Effector CD8-positive, alpha-beta T cell (primary cell): ENCODE results near the gene OR6C3.
"Not testable (repeated sequence)": the region's sequence is repeated elsewhere in the genome, so short reads cannot be mapped to it uniquely, and the experiment has no call there.

ENCODE experiments used
- DNase-seq: peaks from one replicate; lab custom pipeline; 2025; lab: John Stamatoyannopoulos, UW
- total RNA-seq, 4 experiments: gene quantifications; one replicate each; lab custom pipeline; 2026; lab: John Stamatoyannopoulos, UW

Gene OR6C3
- total RNA-seq = 0 reads per million in 4 experiments

DNA sequence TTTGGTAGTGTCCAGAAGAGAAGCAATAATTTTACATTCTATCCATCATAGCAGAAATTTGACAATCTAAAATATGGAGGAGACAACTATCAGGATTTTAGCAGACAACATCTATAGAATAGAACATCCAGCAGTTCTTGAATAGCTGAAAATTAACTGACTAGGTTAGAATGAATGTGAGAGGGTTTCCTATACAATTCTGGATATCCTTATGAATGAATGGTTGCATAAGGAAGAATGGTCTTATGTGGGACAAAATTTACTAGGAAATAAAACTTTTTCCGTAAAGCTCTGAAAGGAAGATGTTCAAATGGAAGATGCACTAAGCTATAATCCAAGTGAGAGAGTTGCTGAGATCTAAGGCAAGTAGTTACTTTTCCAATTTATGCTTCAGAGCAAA is at the start of gene OR6C3:
Gene OR6C3 (plus strand): TSS at position 301 of the 400 bp plus-strand sequence. CDS start 955 bp downstream, outside the sequence.
- no peak for DNase-seq

DNA sequence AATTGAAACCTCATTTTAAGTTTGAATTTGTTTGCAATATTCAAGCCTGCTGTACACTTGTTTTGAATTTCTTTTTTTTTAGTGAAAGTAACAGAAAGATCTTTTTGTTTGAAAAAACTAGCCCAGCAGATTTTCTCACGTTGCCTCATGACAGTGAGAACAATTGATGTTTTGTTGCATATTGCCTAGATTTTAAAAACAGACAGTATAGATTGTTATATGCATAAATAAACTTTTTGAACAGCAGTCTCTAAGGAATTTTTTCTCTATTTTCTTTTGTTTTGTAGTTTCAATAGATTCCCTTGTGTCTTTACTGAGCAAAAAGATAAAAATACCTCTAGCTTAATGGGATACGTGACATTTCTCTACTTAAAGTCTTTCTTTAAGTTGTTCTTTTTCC is 49.6 kb upstream of the OR6C3 start:
- DNase-seq = no peak

DNA sequence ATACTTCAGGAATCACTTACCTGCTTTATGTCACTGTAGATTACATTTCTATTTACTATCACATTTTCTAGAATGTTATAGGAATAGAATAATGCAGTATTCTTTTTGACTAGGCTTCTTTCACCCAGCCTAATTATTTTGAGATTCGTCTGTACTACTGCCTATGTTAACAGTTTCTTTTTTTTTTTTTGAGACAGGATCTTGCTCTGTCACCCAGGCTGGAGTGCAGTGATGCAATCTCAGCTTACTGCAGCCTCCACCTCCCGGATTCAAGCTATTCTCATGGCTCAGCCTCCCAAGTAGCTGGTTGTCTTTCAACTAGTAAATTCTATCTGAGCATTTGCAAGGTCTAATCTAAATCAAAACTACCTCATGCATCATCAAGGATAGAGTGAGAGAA is 40.5 kb upstream of the OR6C3 start:
- no peak for DNase-seq

DNA sequence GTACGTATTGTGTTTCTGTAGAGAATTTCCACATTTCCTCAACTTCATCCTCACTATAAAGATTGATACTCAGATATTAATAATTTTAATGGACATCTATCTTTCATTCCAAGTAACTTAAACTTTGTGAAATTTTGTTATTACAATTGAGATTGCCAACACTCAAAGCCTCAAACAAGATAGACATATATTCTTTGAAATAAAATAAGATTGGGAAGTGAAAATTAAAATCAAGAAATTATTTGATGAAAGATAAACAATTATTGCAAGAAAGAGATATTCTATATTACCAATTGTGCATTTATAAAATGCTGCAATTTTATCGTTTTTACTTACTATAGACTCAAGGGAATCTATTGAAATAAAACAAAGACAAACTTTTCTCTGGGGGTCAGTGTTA is 34.1 kb upstream of the OR6C3 start, which contains the start of gene OR6C6:
Gene OR6C6 (minus strand): TSS at position 101 of the 400 bp plus-strand sequence. CDS start 1,337 bp downstream, outside the sequence.
- DNase-seq = no peak

DNA sequence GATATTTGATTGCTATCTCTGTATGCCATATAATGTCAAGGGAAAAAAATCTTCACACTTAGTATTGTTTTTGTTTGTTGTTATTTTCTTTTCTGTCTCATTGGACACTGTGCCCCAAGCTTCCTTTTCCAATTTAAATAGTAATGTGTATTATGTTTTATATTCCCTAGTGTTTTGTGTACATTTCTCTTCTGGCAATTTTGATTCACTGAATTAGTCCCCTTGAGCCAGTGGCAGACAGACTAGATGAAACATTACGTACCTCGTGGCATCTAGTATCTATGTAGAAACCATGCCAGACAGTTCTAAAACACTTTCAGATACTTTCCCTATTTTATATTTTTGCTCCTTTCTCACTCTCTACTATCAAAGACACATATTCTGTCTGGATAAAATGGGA is 16.5 kb upstream of the OR6C3 start, which contains the start of gene OR6C1:
Gene OR6C1 (plus strand): TSS at position 301 of the 400 bp plus-strand sequence. CDS start 6,257 bp downstream, outside the sequence.
- no peak for DNase-seq

DNA sequence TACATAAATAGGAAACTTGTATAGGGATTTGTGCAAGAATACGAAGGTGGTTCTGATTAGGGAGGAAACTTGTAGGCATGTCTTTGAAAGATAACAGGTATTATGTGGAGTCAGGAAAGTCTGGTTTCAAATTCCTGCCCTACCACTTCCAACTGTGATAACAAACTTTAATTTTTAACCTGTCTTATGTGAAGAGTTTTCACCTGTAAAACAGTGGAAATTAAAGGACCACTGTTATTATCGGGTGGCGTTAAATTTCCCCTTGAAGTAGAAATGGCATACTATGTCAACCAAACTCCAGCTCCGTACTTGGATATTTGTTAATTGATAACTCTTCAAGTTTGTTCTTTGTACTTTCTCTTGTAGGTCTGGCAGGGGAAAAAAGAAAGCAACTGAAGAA is 10.3 kb upstream of the OR6C3 start:
- no peak for DNase-seq

DNA sequence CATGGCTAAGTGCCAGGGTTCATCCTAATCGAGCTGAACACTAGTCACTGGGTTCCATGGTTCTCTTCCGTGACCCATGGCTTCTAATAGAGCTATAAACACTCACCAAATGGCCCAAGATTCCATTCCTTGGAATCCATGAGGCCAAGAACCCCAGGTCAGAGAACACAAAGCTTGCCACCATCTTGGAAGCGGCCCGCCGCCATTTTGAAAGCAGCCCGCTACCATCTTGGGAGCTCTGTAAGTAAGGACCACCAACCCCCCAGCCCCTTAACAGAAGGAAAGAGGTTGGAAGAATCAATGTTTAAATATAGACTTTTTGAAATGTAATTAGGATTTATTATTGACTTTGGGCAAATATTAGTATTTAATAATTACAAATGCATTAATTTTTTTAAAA is 4.7 kb upstream of the OR6C3 start:
- DNase-seq = not testable (repeated sequence)

DNA sequence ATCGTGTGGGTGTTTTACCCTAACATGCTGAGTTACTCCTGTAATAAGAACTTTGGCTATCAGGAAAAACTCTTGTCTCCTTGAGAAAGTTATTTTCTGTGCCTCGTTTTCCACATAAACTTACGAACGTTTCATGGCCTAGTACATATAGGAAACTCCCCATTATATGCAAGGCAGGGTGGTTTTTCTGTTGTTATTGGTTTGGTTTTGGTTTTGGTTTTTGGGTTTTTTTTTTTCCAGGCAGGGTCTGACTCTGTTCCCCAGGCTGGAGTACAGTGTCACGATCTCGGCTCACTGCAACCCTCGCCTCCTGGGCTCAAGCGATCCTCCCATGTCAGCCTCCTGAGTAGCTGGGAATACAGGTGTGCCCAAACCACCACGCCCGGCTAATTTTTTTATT is 5.5 kb downstream of the OR6C3 start:
- no peak for DNase-seq

DNA sequence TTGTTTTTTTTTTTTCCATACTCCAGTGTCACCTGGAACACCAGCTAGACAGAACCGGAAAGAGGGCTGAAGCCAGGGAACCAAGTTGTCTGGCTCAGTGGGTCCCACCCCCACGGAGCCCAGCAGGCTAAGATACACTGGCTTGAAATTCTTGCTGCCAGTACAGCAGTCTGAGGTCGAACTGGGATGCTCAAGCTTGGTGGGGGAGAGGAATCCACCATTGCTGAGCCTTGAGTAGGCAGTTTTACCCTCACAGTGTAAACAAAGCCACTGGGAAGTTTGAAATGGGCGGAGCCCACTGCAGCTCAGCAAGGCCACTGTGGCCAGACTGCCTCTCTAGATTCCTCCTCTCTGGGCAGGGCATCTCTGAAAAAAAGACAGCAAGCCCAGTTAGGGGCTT is 24.8 kb downstream of the OR6C3 start:
- DNase-seq = not testable (repeated sequence)

DNA sequence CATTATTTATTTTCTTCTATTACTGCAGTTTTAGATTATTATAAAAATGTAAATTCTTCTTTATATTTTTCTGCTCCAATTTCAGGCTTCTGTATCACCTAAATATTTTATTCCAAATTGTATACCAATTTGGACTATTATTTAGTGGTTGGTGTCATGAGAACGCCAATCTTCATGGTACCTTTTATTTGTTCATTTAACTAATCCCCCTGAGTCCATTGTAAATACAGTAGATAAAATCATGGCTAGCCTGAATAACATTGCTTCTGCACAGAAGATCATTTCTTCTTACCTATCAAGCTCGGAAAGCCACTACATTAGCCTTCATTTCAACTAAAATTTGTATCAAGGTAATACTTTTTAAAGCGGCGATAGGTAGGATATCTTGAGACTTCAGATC is 32.1 kb downstream of the OR6C3 start, which contains the start of gene OR6C75:
Gene OR6C75 (plus strand): TSS at position 301 of the 400 bp plus-strand sequence. CDS start 2,136 bp downstream, outside the sequence.
- no peak for DNase-seq

DNA sequence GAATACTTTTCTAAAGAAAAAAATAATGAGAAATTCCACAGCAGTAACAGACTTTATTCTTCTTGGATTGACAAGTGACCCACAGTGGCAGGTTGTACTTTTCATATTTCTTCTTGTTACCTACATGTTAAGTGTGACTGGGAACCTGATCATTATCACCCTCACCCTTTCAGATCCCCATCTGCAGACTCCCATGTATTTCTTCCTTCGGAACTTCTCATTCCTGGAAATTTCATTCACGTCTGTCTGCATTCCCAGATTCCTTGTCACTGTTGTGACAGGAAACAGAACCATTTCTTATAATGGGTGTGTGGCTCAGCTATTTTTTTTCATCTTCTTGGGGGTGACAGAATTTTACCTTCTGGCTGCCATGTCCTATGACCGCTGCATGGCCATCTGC is 34.5 kb downstream of the OR6C3 start:
- no peak for DNase-seq

DNA sequence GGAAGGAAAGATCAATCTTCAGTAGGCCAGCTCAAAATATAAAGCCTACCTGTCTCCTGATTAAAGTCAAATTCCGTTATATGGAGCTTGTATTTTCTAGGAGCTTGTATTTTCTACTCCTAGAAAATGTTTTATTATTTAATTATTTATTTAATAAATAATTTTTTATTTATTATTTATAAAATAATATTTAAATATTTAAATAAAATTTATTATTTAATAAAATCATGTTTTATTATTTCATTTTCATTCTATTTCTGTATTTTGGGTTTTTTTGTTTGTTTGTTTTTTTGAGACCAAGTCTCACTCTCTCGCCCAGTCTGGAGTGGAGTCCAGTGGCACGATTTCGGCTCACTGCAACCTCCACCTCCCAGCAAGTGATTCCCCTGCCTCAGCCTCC is 42.0 kb downstream of the OR6C3 start:
- DNase-seq = no peak
